ENCODE results near the gene PRDM11.

PRDM11 gene

GRCh38 chr11:45158891-45159605, 12.6 kb downstream of the PRDM11 start:
- H2BK120ac ChIP-seq (ENCODE audit: low read depth, low read length), result peak overlapping the region; percentile 23

GRCh38 chr11:45159781-45160365, 13.4 kb downstream of the PRDM11 start:
- Histone ChIP-seq H2AFZ (ENCODE audit: low read depth, low read length) (no peak overlapping the region), H3K27ac (ENCODE audit: low read length, poor library complexity, severe bottlenecking) (no peak overlapping the region)
- 77% methylated on average over 2 of the region's 3 CpGs for WGBS

More at GRCh38 chr11:45158891-45159605, 12.6 kb downstream of the PRDM11 start:
- H3K9ac ChIP-seq (ENCODE audit: low read length), result no peak overlapping the region
- H3K4me2 ChIP-seq (ENCODE audit: low read length, poor library complexity, severe bottlenecking), result no peak overlapping the region
- peak overlapping the region; percentile 90 for H4K91ac ChIP-seq (ENCODE audit: low read length)
- H4K8ac ChIP-seq (ENCODE audit: low read length), result peak overlapping the region; percentile 63
- H2BK12ac ChIP-seq (ENCODE audit: low read length in 2 of 2), result peak overlapping the region; percentile 33 to 40
- H3K4me3 ChIP-seq (ENCODE audit: insufficient read depth in 1 of 2, low read depth in 1 of 2, low read length in 2 of 2), result no peak overlapping the region
- no peak overlapping the region for H2BK5ac ChIP-seq (ENCODE audit: low read depth, low read length, poor library complexity, severe bottlenecking)
- peak overlapping the region; percentile 23 for H2AK5ac ChIP-seq (ENCODE audit: low read length, severe bottlenecking)
- peaks cover 26% of the 10 kb centered on the region for H3K4me1 ChIP-seq (ENCODE audit: control insufficient read depth, insufficient read depth, low read depth, low read length)
- peaks cover 79% of the 10 kb centered on the region for H3K79me1 ChIP-seq (replicated peaks; ENCODE audit: low read length, poor library complexity, severe bottlenecking)
- DNase-seq, result no peak
- no peak overlapping the region for H3K27ac ChIP-seq (ENCODE audit: low read length, poor library complexity, severe bottlenecking)
- WGBS, result 91% methylated on average over 13 of the region's 13 CpGs
- H3K4ac ChIP-seq (ENCODE audit: low read depth in 1 of 2, low read length in 2 of 2), result peak overlapping the region; percentile 28 to 84
- H3K9me3 ChIP-seq (ENCODE audit: control insufficient read depth, low read length), result no peaks in the 10 kb centered on the region
- H3K14ac ChIP-seq (ENCODE audit: low read length in 2 of 2), result no peak overlapping the region
- H3K18ac ChIP-seq (ENCODE audit: low read depth in 1 of 2, low read length in 2 of 2), result peak overlapping the region; percentile 40 to 76
- H3K36me3 ChIP-seq (ENCODE audit: control insufficient read depth in 1 of 2, insufficient read depth in 2 of 2, low read depth in 1 of 2, low read length in 2 of 2), result peaks cover 0 to 9% of the 10 kb centered on the region in 2 experiments
- H2BK15ac ChIP-seq (ENCODE audit: low read depth, poor library complexity, severe bottlenecking), result peak overlapping the region; percentile 68
- peaks cover 0 to 3% of the 10 kb centered on the region in 2 experiments for H3K27me3 ChIP-seq (ENCODE audit: control insufficient read depth in 1 of 2, insufficient read depth in 1 of 2, low read length in 2 of 2)
- no peak overlapping the region for H3K23ac ChIP-seq (ENCODE audit: low read length in 2 of 2)
- no peak overlapping the region for H2AFZ ChIP-seq (ENCODE audit: low read depth, low read length)

GRCh38 chr11:45161252-45162063, 15.0 kb downstream of the PRDM11 start:
- Histone ChIP-seq H2AK5ac (ENCODE audit: low read length, severe bottlenecking) (no peak overlapping the region), H4K91ac (ENCODE audit: low read length) (peak overlapping the region; percentile 25), H3K27ac (ENCODE audit: low read length, poor library complexity, severe bottlenecking) (no peak overlapping the region), H3K23ac (ENCODE audit: low read length in 2 of 2) (peak overlapping the region in 1 of 2 experiments; percentile 29), H3K4ac (ENCODE audit: low read depth in 1 of 2, low read length in 2 of 2) (no peak overlapping the region), H3K14ac (ENCODE audit: low read length in 2 of 2) (no peak overlapping the region), H3K27me3 (ENCODE audit: control insufficient read depth in 1 of 2, insufficient read depth in 1 of 2, low read length in 2 of 2) (peaks cover 0 to 3% of the 10 kb centered on the region in 2 experiments), H4K8ac (ENCODE audit: low read length) (peak overlapping the region; percentile 21), H3K36me3 (ENCODE audit: control insufficient read depth in 1 of 2, insufficient read depth in 2 of 2, low read depth in 1 of 2, low read length in 2 of 2) (peaks cover 0 to 9% of the 10 kb centered on the region in 2 experiments), H2BK5ac (ENCODE audit: low read depth, low read length, poor library complexity, severe bottlenecking) (no peak overlapping the region), H3K9me3 (ENCODE audit: control insufficient read depth, low read length) (no peaks in the 10 kb centered on the region), H3K9ac (ENCODE audit: low read length) (no peak overlapping the region), H2BK15ac (ENCODE audit: low read depth, poor library complexity, severe bottlenecking) (no peak overlapping the region), H3K79me1 (replicated peaks; ENCODE audit: low read length, poor library complexity, severe bottlenecking) (peaks cover 74% of the 10 kb centered on the region), H3K18ac (ENCODE audit: low read depth in 1 of 2, low read length in 2 of 2) (no peak overlapping the region), H2BK120ac (ENCODE audit: low read depth, low read length) (no peak overlapping the region), H2BK12ac (ENCODE audit: low read length in 2 of 2) (no peak overlapping the region), H3K4me2 (ENCODE audit: low read length, poor library complexity, severe bottlenecking) (no peak overlapping the region), H3K4me3 (ENCODE audit: insufficient read depth in 1 of 2, low read depth in 1 of 2, low read length in 2 of 2) (peak overlapping the region in 1 of 2 experiments; percentile 3), H2AFZ (ENCODE audit: low read depth, low read length) (no peak overlapping the region), H3K4me1 (ENCODE audit: control insufficient read depth, insufficient read depth, low read depth, low read length) (peaks cover 32% of the 10 kb centered on the region)
- WGBS, result 85% methylated on average over 19 of the region's 23 CpGs
- DNase-seq, result no peak

More at GRCh38 chr11:45159781-45160365, 13.4 kb downstream of the PRDM11 start:
- H3K27me3 ChIP-seq (ENCODE audit: control insufficient read depth in 1 of 2, insufficient read depth in 1 of 2, low read length in 2 of 2), result peaks cover 0 to 3% of the 10 kb centered on the region in 2 experiments
- H3K79me1 ChIP-seq (replicated peaks; ENCODE audit: low read length, poor library complexity, severe bottlenecking), result peaks cover 76% of the 10 kb centered on the region
- H4K91ac ChIP-seq (ENCODE audit: low read length), result no peak overlapping the region
- H4K8ac ChIP-seq (ENCODE audit: low read length), result no peak overlapping the region
- H2BK5ac ChIP-seq (ENCODE audit: low read depth, low read length, poor library complexity, severe bottlenecking), result no peak overlapping the region
- H3K18ac ChIP-seq (ENCODE audit: low read depth in 1 of 2, low read length in 2 of 2), result no peak overlapping the region
- no peak overlapping the region for H3K9ac ChIP-seq (ENCODE audit: low read length)
- H3K9me3 ChIP-seq (ENCODE audit: control insufficient read depth, low read length), result no peaks in the 10 kb centered on the region
- H2BK120ac ChIP-seq (ENCODE audit: low read depth, low read length), result no peak overlapping the region
- peaks cover 32% of the 10 kb centered on the region for H3K4me1 ChIP-seq (ENCODE audit: control insufficient read depth, insufficient read depth, low read depth, low read length)
- no peak overlapping the region for H2AK5ac ChIP-seq (ENCODE audit: low read length, severe bottlenecking)
- H3K23ac ChIP-seq (ENCODE audit: low read length in 2 of 2), result no peak overlapping the region
- no peak overlapping the region for H3K4me2 ChIP-seq (ENCODE audit: low read length, poor library complexity, severe bottlenecking)
- no peak for DNase-seq
- peaks cover 0 to 9% of the 10 kb centered on the region in 2 experiments for H3K36me3 ChIP-seq (ENCODE audit: control insufficient read depth in 1 of 2, insufficient read depth in 2 of 2, low read depth in 1 of 2, low read length in 2 of 2)
- no peak overlapping the region for H2BK15ac ChIP-seq (ENCODE audit: low read depth, poor library complexity, severe bottlenecking)
- no peak overlapping the region for H2BK12ac ChIP-seq (ENCODE audit: low read length in 2 of 2)
- H3K4me3 ChIP-seq (ENCODE audit: insufficient read depth in 1 of 2, low read depth in 1 of 2, low read length in 2 of 2), result no peak overlapping the region
- no peak overlapping the region for H3K4ac ChIP-seq (ENCODE audit: low read depth in 1 of 2, low read length in 2 of 2)
- H3K14ac ChIP-seq (ENCODE audit: low read length in 2 of 2), result no peak overlapping the region

- Histone ChIP-seq H3K23ac (ENCODE audit: low read length in 2 of 2) (no peak overlapping the region), H4K91ac (ENCODE audit: low read length) (peak overlapping the region; percentile 11), H4K8ac (ENCODE audit: low read length) (no peak overlapping the region), H3K14ac (ENCODE audit: low read length in 2 of 2) (peak overlapping the region in 1 of 2 experiments; percentile 51), H3K4me2 (ENCODE audit: low read length, poor library complexity, severe bottlenecking) (no peak overlapping the region), H2AK5ac (ENCODE audit: low read length, severe bottlenecking) (no peak overlapping the region), H3K9me3 (ENCODE audit: control insufficient read depth, low read length) (no peaks in the 10 kb centered on the region), H3K27ac (ENCODE audit: low read length, poor library complexity, severe bottlenecking) (no peak overlapping the region), H3K18ac (ENCODE audit: low read depth in 1 of 2, low read length in 2 of 2) (no peak overlapping the region), H3K4me1 (ENCODE audit: control insufficient read depth, insufficient read depth, low read depth, low read length) (peaks cover 32% of the 10 kb centered on the region), H3K36me3 (ENCODE audit: control insufficient read depth in 1 of 2, insufficient read depth in 2 of 2, low read depth in 1 of 2, low read length in 2 of 2) (peaks cover 0 to 9% of the 10 kb centered on the region in 2 experiments), H2BK5ac (ENCODE audit: low read depth, low read length, poor library complexity, severe bottlenecking) (no peak overlapping the region), H2BK15ac (ENCODE audit: low read depth, poor library complexity, severe bottlenecking) (no peak overlapping the region), H3K27me3 (ENCODE audit: control insufficient read depth in 1 of 2, insufficient read depth in 1 of 2, low read length in 2 of 2) (peaks cover 0 to 3% of the 10 kb centered on the region in 2 experiments), H2AFZ (ENCODE audit: low read depth, low read length) (no peak overlapping the region), H3K4me3 (ENCODE audit: insufficient read depth in 1 of 2, low read depth in 1 of 2, low read length in 2 of 2) (peak overlapping the region in 1 of 2 experiments; percentile 3), H2BK120ac (ENCODE audit: low read depth, low read length) (no peak overlapping the region), H3K79me1 (replicated peaks; ENCODE audit: low read length, poor library complexity, severe bottlenecking) (peaks cover 70% of the 10 kb centered on the region), H3K4ac (ENCODE audit: low read depth in 1 of 2, low read length in 2 of 2) (no peak overlapping the region), H2BK12ac (ENCODE audit: low read length in 2 of 2) (no peak overlapping the region), H3K9ac (ENCODE audit: low read length) (no peak overlapping the region)
- no peak for DNase-seq
- WGBS, result 89% methylated on average over 3 of the region's 3 CpGs
These were observed 15.6 kb downstream of the PRDM11 start for GRCh38 chr11:45162064-45162375.
